Mammary epithelial cell (primary cell): Measurements from ENCODE around the gene DNAH7.

Experiments used
- EZH2 ChIP-seq: IDR thresholded peaks from 2 replicates; pipeline ENCODE4 v1.6.1; 2012; ENCODE audit warnings: low read length, inconsistent platforms, borderline replicate concordance
- TF ChIP-seq, protein P1 (sequence below), 2 donors: IDR thresholded peaks in 1 of 2; conservative IDR thresholded peaks in 1 of 2; 2 replicates each; pipeline ENCODE4 v1.5.1; 2011 to 2012; ENCODE audit warnings: inconsistent platforms in 2 of 2, low read length in 2 of 2, mild to moderate bottlenecking in 2 of 2, control low read depth in 1 of 2, low read depth in 1 of 2; ENCODE audit not compliant: insufficient read depth in 1 of 2; ENCODE audit errors: extremely low read depth in 1 of 2

GRCh38 chr2:195836002-195836401, 232.6 kb downstream of the DNAH7 start:
- no peak for TF ChIP-seq EZH2
- TF ChIP-seq, protein P1, sequence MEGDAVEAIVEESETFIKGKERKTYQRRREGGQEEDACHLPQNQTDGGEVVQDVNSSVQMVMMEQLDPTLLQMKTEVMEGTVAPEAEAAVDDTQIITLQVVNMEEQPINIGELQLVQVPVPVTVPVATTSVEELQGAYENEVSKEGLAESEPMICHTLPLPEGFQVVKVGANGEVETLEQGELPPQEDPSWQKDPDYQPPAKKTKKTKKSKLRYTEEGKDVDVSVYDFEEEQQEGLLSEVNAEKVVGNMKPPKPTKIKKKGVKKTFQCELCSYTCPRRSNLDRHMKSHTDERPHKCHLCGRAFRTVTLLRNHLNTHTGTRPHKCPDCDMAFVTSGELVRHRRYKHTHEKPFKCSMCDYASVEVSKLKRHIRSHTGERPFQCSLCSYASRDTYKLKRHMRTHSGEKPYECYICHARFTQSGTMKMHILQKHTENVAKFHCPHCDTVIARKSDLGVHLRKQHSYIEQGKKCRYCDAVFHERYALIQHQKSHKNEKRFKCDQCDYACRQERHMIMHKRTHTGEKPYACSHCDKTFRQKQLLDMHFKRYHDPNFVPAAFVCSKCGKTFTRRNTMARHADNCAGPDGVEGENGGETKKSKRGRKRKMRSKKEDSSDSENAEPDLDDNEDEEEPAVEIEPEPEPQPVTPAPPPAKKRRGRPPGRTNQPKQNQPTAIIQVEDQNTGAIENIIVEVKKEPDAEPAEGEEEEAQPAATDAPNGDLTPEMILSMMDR (conservative IDR thresholded peaks at IDR 0.05 in 1 of 2, IDR thresholded peaks at IDR 0.05 in 1 of 2; ENCODE audit: extremely low read depth in 1 of 2, insufficient read depth in 1 of 2, low read depth in 1 of 2, low read length in 2 of 2) = no peak
